G401 (cell line): Measurements from ENCODE around the gene LMX1B. TPM values are rescaled to one million over a fixed set of nuclear protein-coding genes. Genes with fewer than 3 reads are reported as not detected.
A peak's percentile ranks its signal among the peaks of the same experiment; 100 is the strongest.
"Not testable (repeated sequence)": the region's sequence is repeated elsewhere in the genome, so short reads cannot be mapped to it uniquely, and the experiment has no call there.

Experiments used
- DNase-seq: peaks from one replicate; pipeline ENCODE4 v3.0.0-alpha.2; 2015; ENCODE audit warnings: low spot score
- in situ Hi-C: cut with HindIII; loops from 2 replicates; pipeline ENCODE4 v1.10.0; 2016; ENCODE audit warnings: low sequenced_read_pairs, mixed read lengths
- total RNA-seq: library from RNA; depleted of rRNA; stranded (reverse); fragments of >200 nt; shearing (Covaris generic); gene quantifications from 2 replicates; pipeline ENCODE4 v1.2.3, GENCODE V29; 2014

The LMX1B gene
- total RNA-seq, 1 experiment from 2014 or later, result 89.1 TPM

DNA sequence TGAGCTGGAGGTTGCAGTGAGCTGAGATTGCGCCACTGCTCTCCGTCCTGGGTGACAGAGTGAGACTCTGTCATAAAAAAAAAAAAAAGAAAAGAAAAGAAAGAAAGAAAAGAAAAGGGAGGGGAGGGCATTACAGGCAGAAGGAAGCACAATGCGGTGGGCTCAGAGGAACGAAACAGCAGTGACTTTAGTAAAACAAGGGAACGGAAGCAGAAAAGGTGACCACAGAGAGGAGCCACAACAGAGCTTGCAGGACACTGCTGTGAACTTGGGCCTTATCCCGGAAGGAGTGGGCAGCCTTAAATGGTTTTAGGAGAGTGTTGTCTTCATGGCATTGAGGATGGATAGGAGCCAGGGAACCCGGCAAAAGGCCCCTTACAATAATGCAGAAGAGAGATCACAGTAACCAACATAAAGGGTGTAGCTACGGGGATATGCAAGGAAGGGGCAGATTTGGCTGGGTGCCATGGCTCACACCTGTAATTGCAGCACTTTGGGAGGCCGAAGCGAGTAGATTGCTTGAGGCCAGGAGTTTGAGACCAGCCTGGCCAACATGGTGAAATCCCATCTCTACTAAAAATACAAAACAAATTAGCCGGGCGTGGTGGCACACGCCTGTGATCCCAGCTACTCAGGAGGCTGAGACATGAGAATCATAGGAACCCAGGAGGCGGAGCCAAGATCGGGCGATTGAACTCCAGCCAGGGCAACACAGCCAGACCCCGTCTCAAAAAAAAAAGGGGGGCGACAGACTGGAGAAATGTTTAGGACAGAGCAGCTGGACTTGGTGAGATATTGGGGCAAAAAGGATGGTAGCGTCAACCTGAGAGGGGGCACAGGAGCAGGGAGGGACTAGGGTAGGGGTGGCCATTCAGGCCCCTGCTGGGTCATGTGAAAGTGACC is 107.2 kb downstream of the LMX1B start:
- no peak for DNase-seq
- in situ Hi-C loops, result no loop called here

DNA sequence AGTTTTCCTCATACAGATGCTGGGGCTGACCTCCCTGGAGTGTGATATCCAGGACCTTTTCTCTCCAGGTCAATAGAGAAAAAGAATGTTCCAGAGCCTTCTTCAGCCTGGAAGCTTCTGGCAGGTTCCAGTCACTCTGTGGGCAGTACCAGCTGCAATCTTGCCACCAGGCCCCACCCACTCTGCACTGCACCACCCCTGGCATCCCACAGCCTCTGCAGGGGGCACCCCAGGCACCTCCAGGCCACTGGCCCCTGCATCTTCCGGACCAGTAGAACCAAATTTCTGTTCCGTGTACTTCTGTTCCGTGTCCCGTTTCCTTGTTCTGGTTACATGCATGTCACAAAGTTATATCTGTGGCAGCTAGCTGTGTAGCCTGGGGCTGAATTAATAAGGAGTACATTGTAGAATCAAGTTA is 107.8 kb downstream of the LMX1B start:
- in situ Hi-C loops, result no loop called here
- no peak for DNase-seq

- DNase-seq, result no peak
- in situ Hi-C loops, result no loop called here
Observed at GRCh38 chr9:126722252-126722921, 108.7 kb downstream of the LMX1B start.

DNA sequence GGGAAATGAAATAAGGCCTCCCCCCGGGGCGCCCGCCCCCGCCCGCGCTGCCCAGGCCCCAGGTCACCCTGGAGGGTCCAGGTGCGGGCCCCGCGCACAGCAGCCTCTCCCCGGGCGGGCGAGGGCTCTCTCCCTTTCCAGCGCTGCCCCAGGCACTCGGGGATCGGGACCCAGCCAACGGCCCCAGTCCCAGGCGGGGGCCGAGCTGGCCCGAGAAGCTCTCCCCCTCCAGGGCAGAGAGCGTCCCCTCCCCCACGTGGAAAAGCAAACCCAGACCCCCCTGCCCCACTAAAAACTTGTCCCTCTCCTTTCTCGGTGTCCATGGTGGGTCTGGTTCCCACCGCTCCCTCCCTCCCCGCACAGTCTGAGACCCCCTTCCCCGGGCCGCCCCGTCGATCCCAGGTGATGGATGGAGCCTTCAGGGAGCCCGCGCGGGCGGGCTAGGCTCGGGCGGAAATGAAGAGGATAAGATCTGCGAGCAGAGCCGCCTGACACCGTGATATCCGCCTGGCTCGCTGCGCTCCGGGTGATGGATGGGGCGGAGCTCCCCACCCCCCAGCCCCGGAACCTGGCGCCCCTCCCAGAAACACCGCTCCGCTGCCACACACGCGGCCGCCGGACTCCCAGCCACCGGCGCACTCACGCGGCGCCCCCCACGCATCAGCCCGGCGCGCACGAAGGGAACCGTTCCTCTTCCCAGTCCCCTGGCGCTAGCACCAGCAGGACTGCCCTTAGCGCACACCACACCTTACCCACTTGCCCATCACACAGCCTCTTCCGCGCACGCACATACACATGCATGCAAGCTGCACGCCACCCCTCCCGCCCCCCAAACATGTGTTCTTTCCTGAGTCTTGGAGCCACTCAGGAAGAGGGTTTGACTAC is 109.4 kb downstream of the LMX1B start:
- peak; percentile 30 for DNase-seq
- in situ Hi-C loops, result no loop called here

DNA sequence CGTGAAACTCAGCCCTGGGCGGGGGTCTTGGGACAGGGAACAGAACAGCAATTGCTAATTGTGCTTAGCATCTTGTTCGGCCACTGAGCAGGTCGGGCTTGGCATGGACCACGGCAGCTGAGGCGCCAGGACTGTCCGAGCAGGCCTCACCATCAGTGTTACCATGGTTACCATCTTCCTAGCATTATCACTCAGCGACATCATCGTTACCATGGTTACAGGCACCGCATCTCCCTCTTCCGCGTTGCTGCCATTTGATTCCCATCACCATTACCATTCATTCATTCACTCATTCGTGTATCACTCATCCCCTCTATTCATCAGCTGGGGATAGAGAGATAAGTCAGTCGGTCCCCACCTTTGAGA is 110.1 kb downstream of the LMX1B start:
- in situ Hi-C loops, result no loop called here
- DNase-seq, result peak; percentile 93

- in situ Hi-C loops, result no loop called here
- DNase-seq, result no peak
Observed at GRCh38 chr9:126724226-126724625, 110.5 kb downstream of the LMX1B start.

GRCh38 chr9:126725485-126725884 is 111.8 kb downstream of the LMX1B start:
- DNase-seq, in situ Hi-C loops: not testable (repeated sequence)

DNA sequence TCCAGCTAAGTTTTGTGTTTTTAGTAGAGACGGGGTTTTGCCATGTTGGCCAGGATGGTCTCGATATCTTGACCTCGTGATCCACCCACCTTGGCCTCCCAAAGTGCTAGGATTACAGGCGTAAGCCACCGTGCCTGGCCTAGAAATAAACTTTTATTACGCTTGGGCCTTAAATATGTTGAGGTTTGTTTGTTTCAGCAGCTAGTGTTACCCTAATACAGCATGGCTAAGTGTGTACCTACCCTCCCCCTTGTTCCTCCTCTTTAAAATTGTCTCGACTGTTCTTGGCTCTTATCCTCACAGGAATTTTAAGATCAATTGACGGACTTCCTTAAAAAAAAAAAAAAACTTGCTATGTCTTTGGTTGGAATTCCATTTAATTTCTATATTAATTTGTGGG is 114.5 kb downstream of the LMX1B start:
- in situ Hi-C loops, DNase-seq: not testable (repeated sequence)

DNA sequence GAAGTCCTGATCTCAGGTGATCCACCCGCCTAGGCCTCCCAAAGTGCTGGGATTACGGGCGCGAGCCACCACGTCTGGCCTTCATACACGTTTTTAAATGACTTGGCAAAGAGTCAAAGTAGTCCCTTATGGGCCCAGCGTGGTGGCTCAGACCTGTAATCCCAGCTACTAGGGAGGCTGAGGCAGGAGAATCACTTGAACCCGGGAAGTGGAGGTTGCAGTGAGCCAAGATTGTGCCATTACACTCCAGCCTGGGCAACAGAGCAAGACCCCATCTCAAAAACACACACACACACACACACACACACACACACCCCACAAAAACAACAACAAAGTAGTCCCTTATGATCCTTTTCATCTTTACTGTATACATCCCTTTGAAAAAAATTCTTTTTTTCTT is 116.9 kb downstream of the LMX1B start:
- in situ Hi-C loops, DNase-seq: not testable (repeated sequence)

DNA sequence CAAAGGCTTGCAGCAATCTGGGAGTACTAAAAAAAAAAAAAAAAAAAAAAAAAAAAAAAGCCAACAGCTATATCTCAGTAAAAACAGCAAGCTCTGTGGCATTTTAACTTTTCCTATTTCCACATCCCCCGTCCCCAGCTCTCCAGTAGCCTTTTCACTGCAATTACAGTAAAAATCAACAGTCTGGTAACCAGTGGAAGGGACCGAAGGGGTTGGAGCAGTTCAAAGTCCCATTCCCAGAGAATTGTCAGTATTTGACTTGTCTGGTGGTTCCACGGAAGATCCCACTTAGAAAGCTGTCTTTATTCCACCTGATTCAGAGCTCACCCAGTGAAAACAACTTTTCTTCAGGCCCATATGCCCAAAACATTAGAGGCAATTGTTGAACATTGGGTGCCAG is 119.3 kb downstream of the LMX1B start:
- in situ Hi-C loops, result no loop called here
- DNase-seq, result no peak

DNA sequence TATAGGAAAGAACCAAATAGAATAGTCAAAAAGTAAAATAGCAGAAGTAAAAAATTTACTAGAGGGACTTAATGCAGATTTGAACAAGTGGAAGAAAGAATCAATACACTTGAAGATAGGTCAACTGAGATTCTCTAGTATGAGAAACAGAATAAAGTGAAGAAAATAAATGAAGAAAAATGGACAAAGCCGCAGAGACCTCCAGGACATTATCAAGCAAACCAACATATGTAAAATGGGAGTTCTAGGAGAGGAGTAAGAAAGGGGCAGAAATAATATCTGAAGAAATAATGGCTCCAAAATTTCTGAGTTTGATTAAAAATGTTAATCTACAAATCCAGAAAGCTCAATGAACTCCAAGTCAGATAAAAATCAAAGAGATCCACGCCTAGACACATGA is 121.1 kb downstream of the LMX1B start:
- in situ Hi-C loops, result no loop called here
- no peak for DNase-seq

DNA sequence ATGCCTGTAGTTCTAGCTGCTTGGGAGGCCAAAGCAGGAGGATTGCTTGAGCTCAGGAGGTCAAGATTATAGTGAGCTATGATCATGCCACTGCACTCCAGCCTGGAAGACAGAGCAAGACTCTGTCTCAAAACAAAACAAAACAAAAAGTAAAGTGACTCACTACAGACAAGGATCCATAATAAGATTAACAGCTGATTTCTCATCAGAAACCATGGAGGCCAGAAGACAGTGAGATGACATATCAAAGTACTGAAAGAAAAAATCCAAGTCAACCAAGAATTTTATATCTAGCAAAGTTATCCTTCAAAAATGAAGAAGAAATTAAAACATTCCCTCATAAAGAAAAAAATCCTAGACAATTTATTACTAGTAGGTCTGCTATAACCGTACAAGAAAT is 121.8 kb downstream of the LMX1B start:
- in situ Hi-C loops, result no loop called here
- DNase-seq, result no peak

GRCh38 chr9:126738553-126738952 is 124.8 kb downstream of the LMX1B start:
- in situ Hi-C loops, result no loop called here
- no peak for DNase-seq

- in situ Hi-C loops, result no loop called here
- DNase-seq, result no peak
Observed at GRCh38 chr9:126743041-126743440, 129.3 kb downstream of the LMX1B start.

GRCh38 chr9:126745574-126746411 is 132.1 kb downstream of the LMX1B start:
- no peak for DNase-seq
- in situ Hi-C loops, result no loop called here
